Non-pigmented ciliary epithelial cell (primary cell): ENCODE results near the gene LRRC31.

Source experiments
- DNase-seq: peaks from one replicate; pipeline ENCODE4 v3.0.0-alpha.2; 2010; ENCODE audit warnings: low read depth

Gene LRRC31

GRCh38 chr3:169813278-169813677, 56.5 kb downstream of the LRRC31 start:
- DNase-seq, result no peak

GRCh38 chr3:169812332-169813235, 57.2 kb downstream of the LRRC31 start, which contains the start of the genes LRRC34 and LRRIQ4:
LRRC34 (minus strand) TSS chr3:169812904; CDS start chr3:169812548, 356 bp downstream.
LRRIQ4 (plus strand) TSS chr3:169812870; CDS start chr3:169821922, 9,052 bp downstream.
- no peak for DNase-seq

- DNase-seq, result peak; percentile 45
Measured at GRCh38 chr3:169811631-169812331, 58.0 kb downstream of the LRRC31 start.

- no peak for DNase-seq
Measured at GRCh38 chr3:169809230-169809795, 60.4 kb downstream of the LRRC31 start.

- DNase-seq, result no peak
Measured at GRCh38 chr3:169804681-169805080, 65.1 kb downstream of the LRRC31 start.

GRCh38 chr3:169792359-169792758, 77.4 kb downstream of the LRRC31 start:
- no peak for DNase-seq

- no peak for DNase-seq
Measured at GRCh38 chr3:169790687-169791429, 78.9 kb downstream of the LRRC31 start.

- no peak for DNase-seq
Measured at GRCh38 chr3:169790219-169790618, 79.5 kb downstream of the LRRC31 start.
